Esophagus (tissue), 2 donors: ENCODE data around the gene CD248. TPM values are rescaled to one million over a fixed set of nuclear protein-coding genes. Genes with fewer than 3 reads are reported as not detected.
"Not testable (repeated sequence)": the region's sequence is repeated elsewhere in the genome, so short reads cannot be mapped to it uniquely, and the experiment has no call there.

Experiments
- H3K27ac ChIP-seq, 2 donors: one replicate each; pipeline ENCODE4 v1.5.1; 2013; ENCODE audit warnings: low read depth in 2 of 2, mild to moderate bottlenecking in 2 of 2, inconsistent platforms in 1 of 2, low read length in 1 of 2, moderate library complexity in 1 of 2
- H3K27me3 ChIP-seq, 2 donors: one replicate each; pipeline ENCODE4 v1.6.1; 2013; ENCODE audit warnings: low read length in 2 of 2, control low read depth in 1 of 2, mild to moderate bottlenecking in 1 of 2; ENCODE audit not compliant: insufficient read depth in 2 of 2, control insufficient read depth in 1 of 2
- H3K36me3 ChIP-seq, 2 donors: one replicate each; pipeline ENCODE4 v1.6.1; 2013; ENCODE audit warnings: low read length in 1 of 2; ENCODE audit not compliant: control insufficient read depth in 2 of 2, insufficient read depth in 2 of 2
- H3K4me1 ChIP-seq, 2 donors: one replicate each; pipeline ENCODE4 v1.6.1; 2013; ENCODE audit warnings: low read length in 1 of 2; ENCODE audit not compliant: control insufficient read depth in 2 of 2, insufficient read depth in 2 of 2
- H3K4me3 ChIP-seq, 2 donors: one replicate each; pipeline ENCODE4 v1.5.1; 2013; ENCODE audit warnings: low read length in 2 of 2, mild to moderate bottlenecking in 2 of 2, low read depth in 1 of 2, moderate library complexity in 1 of 2
- H3K9me3 ChIP-seq, 2 donors: one replicate each; pipeline ENCODE4 v1.6.1; 2013; ENCODE audit warnings: mild to moderate bottlenecking in 2 of 2, low read depth in 1 of 2, low read length in 1 of 2, moderate library complexity in 1 of 2; ENCODE audit not compliant: control insufficient read depth in 2 of 2, insufficient read depth in 1 of 2
- WGBS, 2 donors: extraction: QIAGEN DNeasy Blood & Tissue Kit; methylation state at CpG; one replicate each; pipeline ENCODE4 v1.1.7; 2013; 5-methylcytosine and 5-hydroxymethylcytosine counted together
- polyA plus RNA-seq, 2 donors: library from polyadenylated mRNA; stranded (reverse); fragments of 200-250 nt; gene quantifications; one replicate each; pipeline ENCODE4 v1.2.3, GENCODE V29; 2013
- donor health status: healthy with polysubstance abuse.
- donor health status: Bipolar disorder and iron deficiency.

The CD248 gene
- polyA plus RNA-seq, 2 donors: 1.4 to 3.3 TPM

- H3K27me3 ChIP-seq, H3K4me3 ChIP-seq, H3K27ac ChIP-seq, H3K36me3 ChIP-seq, H3K9me3 ChIP-seq: not testable (repeated sequence)
- 74 to 87% methylated on average over 8 of the region's 8 CpGs for WGBS, 2 donors
- H3K4me1 ChIP-seq: peaks cover 3 to 16% of the 10 kb centered on the region in 2 donors
Observed at GRCh38 chr11:66350560-66351235, 33.9 kb upstream of the CD248 start.

GRCh38 chr11:66349084-66349386, 32.2 kb upstream of the CD248 start:
- H3K9me3 ChIP-seq: no peaks in the 10 kb centered on the region
- H3K4me1 ChIP-seq: peaks cover 3 to 18% of the 10 kb centered on the region in 2 donors
- no peak overlapping the region for H3K4me3 ChIP-seq
- WGBS, 2 donors: 31 to 53% methylated on average over 2 of the region's 2 CpGs
- H3K27me3 ChIP-seq: no peaks in the 10 kb centered on the region
- no peak overlapping the region for H3K27ac ChIP-seq
- no peaks in the 10 kb centered on the region for H3K36me3 ChIP-seq

- 0 to 1% methylated on average over 60 to 101 of the region's 101 CpGs for WGBS, 2 donors
- H3K36me3 ChIP-seq: no peaks in the 10 kb centered on the region
- H3K4me1 ChIP-seq: peaks cover 3 to 18% of the 10 kb centered on the region in 2 donors
- peak within 1 kb of the TSS; percentile 80 to 85 for H3K4me3 ChIP-seq
- peak within 1 kb of the TSS; percentile 81 to 93 for H3K27ac ChIP-seq
- H3K9me3 ChIP-seq: no peaks in the 10 kb centered on the region
- H3K27me3 ChIP-seq: no peaks in the 10 kb centered on the region
Observed at GRCh38 chr11:66347425-66348276, 30.8 kb upstream of the CD248 start, which contains the start of gene B4GAT1. Gene B4GAT1 (minus strand): TSS chr11:66347629. CDS start chr11:66347545, 84 bp downstream.

GRCh38 chr11:66346476-66347424, 29.9 kb upstream of the CD248 start:
- H3K4me3 ChIP-seq: peak overlapping the region; percentile 80 to 85
- WGBS, 2 donors: 20 to 23% methylated on average over 67 to 68 of the region's 68 CpGs
- peak overlapping the region; percentile 81 to 93 for H3K27ac ChIP-seq
- peaks cover 0 to 2% of the 10 kb centered on the region in 2 donors for H3K36me3 ChIP-seq
- no peaks in the 10 kb centered on the region for H3K9me3 ChIP-seq
- peaks cover 3 to 18% of the 10 kb centered on the region in 2 donors for H3K4me1 ChIP-seq
- H3K27me3 ChIP-seq: no peaks in the 10 kb centered on the region

- 3% methylated on average over 7 of the region's 7 CpGs for WGBS, 2 donors
- Histone ChIP-seq H3K27ac (peak overlapping the region; percentile 53 to 71), H3K4me1 (peaks cover 3 to 18% of the 10 kb centered on the region in 2 donors)
Observed at GRCh38 chr11:66345316-66345649, 28.4 kb upstream of the CD248 start.

GRCh38 chr11:66344550-66345315, 27.9 kb upstream of the CD248 start, which contains the start of gene BRMS1:
Gene BRMS1 (minus strand): TSS chr11:66345104. CDS start chr11:66342234, 2,870 bp downstream.
- peaks cover 0 to 22% of the 10 kb centered on the region in 2 donors for H3K36me3 ChIP-seq

More at GRCh38 chr11:66345316-66345649, 28.4 kb upstream of the CD248 start:
- Histone ChIP-seq H3K4me3 (peak overlapping the region; percentile 77 to 87), H3K9me3 (no peaks in the 10 kb centered on the region), H3K27me3 (no peaks in the 10 kb centered on the region), H3K36me3 (peaks cover 0 to 17% of the 10 kb centered on the region in 2 donors)

GRCh38 chr11:66343176-66343575, 26.3 kb upstream of the CD248 start:
- WGBS, 2 donors: 84 to 86% methylated on average over 8 of the region's 8 CpGs
- Histone ChIP-seq H3K4me3 (no peak overlapping the region), H3K36me3 (peaks cover 0 to 28% of the 10 kb centered on the region in 2 donors), H3K9me3 (no peaks in the 10 kb centered on the region), H3K27me3 (no peaks in the 10 kb centered on the region), H3K4me1 (peaks cover 7 to 27% of the 10 kb centered on the region in 2 donors), H3K27ac (no peak overlapping the region)

More at GRCh38 chr11:66344550-66345315, 27.9 kb upstream of the CD248 start, which contains the start of gene BRMS1:
- Histone ChIP-seq H3K27me3 (no peaks in the 10 kb centered on the region), H3K27ac (peak within 1 kb of the TSS; percentile 71 to 77), H3K4me1 (peaks cover 3 to 18% of the 10 kb centered on the region in 2 donors), H3K9me3 (no peaks in the 10 kb centered on the region), H3K4me3 (peak within 1 kb of the TSS; percentile 77 to 87)
- WGBS, 2 donors: 0% methylated on average over 51 to 59 of the region's 59 CpGs

GRCh38 chr11:66341502-66342126, 24.8 kb upstream of the CD248 start:
- H3K27ac ChIP-seq: no peak overlapping the region
- no peak overlapping the region for H3K4me3 ChIP-seq
- no peaks in the 10 kb centered on the region for H3K9me3 ChIP-seq
- H3K36me3 ChIP-seq: peaks cover 0 to 33% of the 10 kb centered on the region in 2 donors
- 93 to 94% methylated on average over 21 of the region's 21 CpGs for WGBS, 2 donors
- H3K4me1 ChIP-seq: peaks cover 4 to 30% of the 10 kb centered on the region in 2 donors
- no peaks in the 10 kb centered on the region for H3K27me3 ChIP-seq
